ENCODE measurements around the gene CHAF1B.

DNA sequence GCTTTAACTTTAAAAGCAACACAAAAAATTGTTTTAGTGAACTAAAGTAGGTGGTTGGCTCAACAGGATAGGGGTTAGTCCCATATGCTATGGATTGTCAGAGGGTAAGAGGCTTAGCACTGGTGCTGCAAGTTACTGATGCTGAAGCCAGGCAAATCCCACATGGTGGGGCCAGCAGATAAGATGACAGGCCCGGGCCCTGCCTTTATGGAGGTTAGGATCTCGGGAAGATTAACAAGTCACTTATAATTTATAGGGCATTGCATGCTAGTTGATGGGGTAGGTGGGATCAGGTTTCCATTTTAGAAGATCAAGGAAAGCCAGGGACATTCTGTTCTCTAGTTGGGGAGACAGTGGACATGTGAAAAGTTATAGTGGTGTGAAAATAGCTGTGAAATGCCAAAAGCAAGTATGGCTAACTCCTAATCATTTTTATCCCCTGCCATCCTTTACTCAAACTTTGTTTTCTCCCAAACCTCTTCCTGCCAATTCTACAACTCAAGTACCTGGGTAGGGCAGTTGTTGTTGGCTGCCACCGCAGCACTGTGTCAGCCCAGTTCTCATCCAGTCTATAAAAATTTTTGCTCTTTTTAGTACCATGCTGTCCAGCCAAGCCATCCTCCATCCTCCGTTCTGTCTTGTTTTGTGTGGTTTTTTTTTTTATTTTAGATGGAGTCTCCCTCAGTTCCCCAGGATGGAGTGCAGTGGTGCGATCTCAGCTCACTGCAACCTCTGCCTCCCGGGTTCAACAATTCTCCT lies 10.3 kb downstream of the CHAF1B start:
- no peak for TF ChIP-seq EZH2 (IDR thresholded peaks at IDR 0.05; ENCODE audit: borderline replicate concordance)
- TF ChIP-seq, protein P1, sequence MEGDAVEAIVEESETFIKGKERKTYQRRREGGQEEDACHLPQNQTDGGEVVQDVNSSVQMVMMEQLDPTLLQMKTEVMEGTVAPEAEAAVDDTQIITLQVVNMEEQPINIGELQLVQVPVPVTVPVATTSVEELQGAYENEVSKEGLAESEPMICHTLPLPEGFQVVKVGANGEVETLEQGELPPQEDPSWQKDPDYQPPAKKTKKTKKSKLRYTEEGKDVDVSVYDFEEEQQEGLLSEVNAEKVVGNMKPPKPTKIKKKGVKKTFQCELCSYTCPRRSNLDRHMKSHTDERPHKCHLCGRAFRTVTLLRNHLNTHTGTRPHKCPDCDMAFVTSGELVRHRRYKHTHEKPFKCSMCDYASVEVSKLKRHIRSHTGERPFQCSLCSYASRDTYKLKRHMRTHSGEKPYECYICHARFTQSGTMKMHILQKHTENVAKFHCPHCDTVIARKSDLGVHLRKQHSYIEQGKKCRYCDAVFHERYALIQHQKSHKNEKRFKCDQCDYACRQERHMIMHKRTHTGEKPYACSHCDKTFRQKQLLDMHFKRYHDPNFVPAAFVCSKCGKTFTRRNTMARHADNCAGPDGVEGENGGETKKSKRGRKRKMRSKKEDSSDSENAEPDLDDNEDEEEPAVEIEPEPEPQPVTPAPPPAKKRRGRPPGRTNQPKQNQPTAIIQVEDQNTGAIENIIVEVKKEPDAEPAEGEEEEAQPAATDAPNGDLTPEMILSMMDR (IDR thresholded peaks at IDR 0.05; ENCODE audit: poor library complexity): no peak
